AG10803 (cell line): ENCODE results near the gene ASB4.

Source experiments
- DNase-seq: peaks from one replicate; pipeline ENCODE4 v3.0.0; 2010; ENCODE audit warnings: low read depth
- H3K4me3 ChIP-seq: 2 replicates; pipeline ENCODE4 v1.5.1; 2011; ENCODE audit warnings: mild to moderate bottlenecking, low read length, control low read depth
- CTCF ChIP-seq: conservative IDR thresholded peaks from 2 replicates; pipeline ENCODE4 v1.5.1; 2011; ENCODE audit warnings: mild to moderate bottlenecking, low read length, control low read depth, inconsistent platforms

ASB4 gene

GRCh38 chr7:95527033-95527775, 41.5 kb downstream of the ASB4 start:
- peak; percentile 97 for TF ChIP-seq CTCF
- DNase-seq = peak; percentile 50
- no peak overlapping the region for H3K4me3 ChIP-seq

- no peak overlapping the region for H3K4me3 ChIP-seq
- TF ChIP-seq CTCF = no peak
- DNase-seq = no peak
Observed at GRCh38 chr7:95527776-95528250, 42.1 kb downstream of the ASB4 start.

GRCh38 chr7:95529701-95530100, 44.0 kb downstream of the ASB4 start:
- H3K4me3 ChIP-seq = no peak overlapping the region
- TF ChIP-seq CTCF = no peak
- DNase-seq = no peak

GRCh38 chr7:95530881-95531280, 45.1 kb downstream of the ASB4 start:
- no peak for DNase-seq
- TF ChIP-seq CTCF = no peak
- H3K4me3 ChIP-seq = no peak overlapping the region

GRCh38 chr7:95531605-95532219, 46.0 kb downstream of the ASB4 start:
- no peak overlapping the region for H3K4me3 ChIP-seq
- no peak for TF ChIP-seq CTCF
- DNase-seq = no peak

- no peak for DNase-seq
- no peak for TF ChIP-seq CTCF
- H3K4me3 ChIP-seq = no peak overlapping the region
Observed at GRCh38 chr7:95534796-95535195, 49.1 kb downstream of the ASB4 start.

GRCh38 chr7:95535662-95536061, 49.9 kb downstream of the ASB4 start:
- no peak overlapping the region for H3K4me3 ChIP-seq
- no peak for TF ChIP-seq CTCF
- DNase-seq = no peak
